HEK293T (cell line): Measurements from ENCODE around the gene CPA4.

ENCODE experiments used
- CTCF ChIA-PET: fragments of 350-600 bp; formaldehyde crosslinking; extraction: SDS; loops from one replicate; lab custom pipeline; 2021; ENCODE audit warnings: antibody characterized with exemption, inconsistent platforms; lab: Yijun Ruan, JAX
- POLR2A ChIA-PET: fragments of 350-600 bp; formaldehyde crosslinking; extraction: SDS; loops from one replicate; lab custom pipeline; 2020; ENCODE audit warnings: antibody characterized with exemption, inconsistent platforms; lab: Yijun Ruan, JAX
- DNase-seq: peaks from one replicate; pipeline ENCODE4 v3.0.0; 2012; ENCODE audit warnings: mixed read lengths; ENCODE audit errors: extremely low spot score
- ARNT ChIP-seq: fragments of 450-650 bp; IDR thresholded peaks from 2 replicates; pipeline ENCODE4 v1.6.1; 2017; ENCODE audit warnings: mild to moderate bottlenecking
- BHLHE40 ChIP-seq: fragments of 450-650 bp; IDR thresholded peaks from 2 replicates; pipeline ENCODE4 v1.6.1; 2016; ENCODE audit warnings: mild to moderate bottlenecking, moderate library complexity, borderline replicate concordance
- CTBP1 ChIP-seq: fragments of 450-650 bp; IDR thresholded peaks from 2 replicates; pipeline ENCODE4 v1.6.1; 2016; ENCODE audit warnings: borderline replicate concordance
- ELF4 ChIP-seq: fragments of 450-650 bp; IDR thresholded peaks from 2 replicates; pipeline ENCODE4 v1.6.1; 2017; ENCODE audit warnings: antibody characterized with exemption
- FOXA1 ChIP-seq: fragments of 450-650 bp; IDR thresholded peaks from 2 replicates; pipeline ENCODE4 v1.6.1; 2016; ENCODE audit warnings: mild to moderate bottlenecking
- FOXK2 ChIP-seq: fragments of 450-650 bp; IDR thresholded peaks from 2 replicates; pipeline ENCODE4 v1.6.1; 2016; ENCODE audit warnings: mild to moderate bottlenecking
- FOXM1 ChIP-seq: fragments of 450-650 bp; IDR thresholded peaks from 2 replicates; pipeline ENCODE4 v1.6.1; 2017; ENCODE audit warnings: mild to moderate bottlenecking, borderline replicate concordance
- HDGF ChIP-seq: fragments of 450-650 bp; IDR thresholded peaks from 2 replicates; pipeline ENCODE4 v1.6.1; 2017; ENCODE audit warnings: antibody characterized with exemption, borderline replicate concordance
- L3MBTL2 ChIP-seq: fragments of 450-650 bp; conservative IDR thresholded peaks from 2 replicates; pipeline ENCODE4 v1.6.1; 2016; ENCODE audit warnings: mild to moderate bottlenecking
- LEF1 ChIP-seq: fragments of 450-650 bp; IDR thresholded peaks from 2 replicates; pipeline ENCODE4 v1.6.1; 2017; ENCODE audit warnings: mild to moderate bottlenecking, borderline replicate concordance
- NFRKB ChIP-seq: fragments of 450-650 bp; IDR thresholded peaks from 2 replicates; pipeline ENCODE4 v1.6.1; 2016; ENCODE audit warnings: mild to moderate bottlenecking, moderate library complexity
- PKNOX1 ChIP-seq: fragments of 450-650 bp; IDR thresholded peaks from 2 replicates; pipeline ENCODE4 v1.6.1; 2016
- SP1 ChIP-seq: fragments of 450-650 bp; IDR thresholded peaks from 2 replicates; pipeline ENCODE4 v1.6.1; 2017
- SUZ12 ChIP-seq: fragments of 450-650 bp; IDR thresholded peaks from 2 replicates; pipeline ENCODE4 v1.6.1; 2016; ENCODE audit warnings: mild to moderate bottlenecking
- TARDBP ChIP-seq: fragments of 450-650 bp; IDR thresholded peaks from 2 replicates; pipeline ENCODE4 v1.6.1; 2016
- ZNF384 ChIP-seq: fragments of 450-650 bp; IDR thresholded peaks from 2 replicates; pipeline ENCODE4 v1.6.1; 2016

Gene CPA4

GRCh38 chr7:130289478-130289877 is 3.5 kb upstream of the CPA4 start:
- DNase-seq = no peak
- CTCF ChIA-PET = no interaction called here
- POLR2A ChIA-PET = no interaction called here
- no peak for TF ChIP-seq CTBP1
- no peak for TF ChIP-seq ZNF384
- TF ChIP-seq TARDBP = no peak
- TF ChIP-seq PKNOX1 = no peak
- TF ChIP-seq FOXK2 = no peak
- TF ChIP-seq BHLHE40 = no peak
- TF ChIP-seq FOXA1 = no peak
- no peak for TF ChIP-seq NFRKB
- TF ChIP-seq ELF4 = no peak
- TF ChIP-seq FOXM1 = no peak
- TF ChIP-seq LEF1 = no peak
- no peak for TF ChIP-seq SUZ12

GRCh38 chr7:130290745-130291144 is 2.2 kb upstream of the CPA4 start:
- TF ChIP-seq FOXM1 (no peak), FOXA1 (no peak), FOXK2 (no peak), BHLHE40 (no peak), SUZ12 (no peak), ELF4 (no peak), ARNT (no peak), L3MBTL2 (no peak), LEF1 (no peak), CTBP1 (no peak), SP1 (no peak), HDGF (no peak), TARDBP (no peak)
- no peak for DNase-seq
- POLR2A ChIA-PET = no interaction called here
- CTCF ChIA-PET = no interaction called here

- ChIA-PET POLR2A (interaction anchor here (1.2 kb wide), 1 partner anchor 148 kb away, joined by 3 read pairs; the partner anchor contains the start of gene CEP41), CTCF (no interaction called here)
- TF ChIP-seq ZNF384 = no peak
- TF ChIP-seq BHLHE40 = no peak
- no peak for TF ChIP-seq PKNOX1
- no peak for TF ChIP-seq FOXA1
- TF ChIP-seq NFRKB = no peak
- no peak for TF ChIP-seq LEF1
- no peak for TF ChIP-seq SP1
- no peak for DNase-seq
Measured at GRCh38 chr7:130293521-130293920, 560 bp downstream of the CPA4 start.

GRCh38 chr7:130294314-130294713 is 1.4 kb downstream of the CPA4 start:
- POLR2A ChIA-PET = no interaction called here
- CTCF ChIA-PET = no interaction called here
- no peak for TF ChIP-seq BHLHE40
- TF ChIP-seq HDGF = no peak
- TF ChIP-seq FOXM1 = no peak
- TF ChIP-seq FOXA1 = no peak
- TF ChIP-seq SUZ12 = no peak
- no peak for TF ChIP-seq ELF4
- no peak for TF ChIP-seq SP1
- TF ChIP-seq ARNT = no peak
- TF ChIP-seq NFRKB = no peak
- TF ChIP-seq PKNOX1 = no peak
- no peak for TF ChIP-seq ZNF384
- no peak for TF ChIP-seq CTBP1
- TF ChIP-seq L3MBTL2 = no peak
- DNase-seq = no peak

GRCh38 chr7:130296221-130296951 is 3.4 kb downstream of the CPA4 start:
- no peak for TF ChIP-seq TARDBP
- ChIA-PET CTCF (no interaction called here), POLR2A (no interaction called here)
- DNase-seq = no peak

- POLR2A ChIA-PET = interaction anchor here (0.9 kb wide), 1 partner anchor 114 kb away, joined by 3 read pairs; no protein-coding TSS in a partner anchor
- DNase-seq = no peak
- CTCF ChIA-PET = no interaction called here
- no peak for TF ChIP-seq ZNF384
- TF ChIP-seq BHLHE40 = no peak
- no peak for TF ChIP-seq LEF1
- TF ChIP-seq TARDBP = no peak
- no peak for TF ChIP-seq ELF4
- TF ChIP-seq L3MBTL2 = no peak
- TF ChIP-seq CTBP1 = no peak
- TF ChIP-seq PKNOX1 = no peak
- TF ChIP-seq SP1 = no peak
- no peak for TF ChIP-seq FOXA1
- TF ChIP-seq FOXK2 = no peak
- no peak for TF ChIP-seq SUZ12
Measured at GRCh38 chr7:130297628-130298543, 4.9 kb downstream of the CPA4 start.
